Neural crest cell (in vitro differentiated cells): ENCODE results near the gene IMPDH1. TPM values are rescaled to one million over a fixed set of nuclear protein-coding genes. Genes with fewer than 3 reads are reported as not detected.

Experiments used
- DNase-seq: peaks from one replicate; pipeline ENCODE4 v3.0.0; 2021; ENCODE audit warnings: low read depth, mixed read lengths, low spot score
- H3K27ac Mint-ChIP-seq: one replicate; pipeline ENCODE4 v1.8.0; 2021; ENCODE audit warnings: mild to moderate bottlenecking, mixed read lengths; ENCODE audit not compliant: unreplicated experiment
- H3K27me3 Mint-ChIP-seq: 2 replicates; pipeline ENCODE4 v1.8.0; 2021; ENCODE audit warnings: low read depth, mild to moderate bottlenecking, mixed read lengths
- H3K36me3 Mint-ChIP-seq: 2 replicates; pipeline ENCODE4 v1.8.0; 2021; ENCODE audit warnings: low read depth, mild to moderate bottlenecking, mixed read lengths
- H3K4me1 Mint-ChIP-seq: 2 replicates; pipeline ENCODE4 v1.8.0; 2021; ENCODE audit warnings: mixed read lengths
- H3K4me3 Mint-ChIP-seq: one replicate; pipeline ENCODE4 v1.8.0; 2021; ENCODE audit warnings: mild to moderate bottlenecking, mixed read lengths
- H3K9me3 Mint-ChIP-seq: 2 replicates; pipeline ENCODE4 v1.8.0; 2021; ENCODE audit warnings: mixed read lengths
- CTCF ChIP-seq: fragments of 200-600 bp; sonication (generic); conservative IDR thresholded peaks from 2 replicates; pipeline ENCODE4 v1.5.0; 2021; ENCODE audit warnings: antibody characterized with exemption, mild to moderate bottlenecking
- total RNA-seq: library from RNA; stranded (reverse); gene quantifications from 2 replicates; pipeline ENCODE4 v1.2.1, GENCODE V29; 2021

Gene IMPDH1
- total RNA-seq, 1 donor from 2014 or later, result 56.7 TPM

- H3K4me3 Mint-ChIP-seq, result no peak overlapping the region
- H3K27me3 Mint-ChIP-seq, result no peaks in the 10 kb centered on the region
- TF ChIP-seq CTCF, result no peak
- H3K27ac Mint-ChIP-seq, result peak overlapping the region; percentile 78
- DNase-seq, result no peak
- peaks cover 3% of the 10 kb centered on the region for H3K9me3 Mint-ChIP-seq
- H3K4me1 Mint-ChIP-seq, result peaks cover 17% of the 10 kb centered on the region
- H3K36me3 Mint-ChIP-seq, result no peaks in the 10 kb centered on the region
Observed at GRCh38 chr7:128378637-128379036, 31.1 kb downstream of the IMPDH1 start.

GRCh38 chr7:128376077-128376476 is 33.7 kb downstream of the IMPDH1 start:
- Mint-ChIP-seq H3K27ac (no peak overlapping the region), H3K4me3 (no peak overlapping the region), H3K36me3 (no peaks in the 10 kb centered on the region), H3K27me3 (peaks cover 5% of the 10 kb centered on the region), H3K9me3 (peaks cover 3% of the 10 kb centered on the region), H3K4me1 (peaks cover 7% of the 10 kb centered on the region)
- no peak for DNase-seq
- TF ChIP-seq CTCF, result no peak

- no peaks in the 10 kb centered on the region for H3K4me1 Mint-ChIP-seq
- H3K36me3 Mint-ChIP-seq, result no peaks in the 10 kb centered on the region
- peaks cover 3% of the 10 kb centered on the region for H3K9me3 Mint-ChIP-seq
- DNase-seq, result no peak
- TF ChIP-seq CTCF, result no peak
- no peak overlapping the region for H3K4me3 Mint-ChIP-seq
- H3K27me3 Mint-ChIP-seq, result peaks cover 9% of the 10 kb centered on the region
- H3K27ac Mint-ChIP-seq, result no peak overlapping the region
Observed at GRCh38 chr7:128374041-128374440, 35.7 kb downstream of the IMPDH1 start.

GRCh38 chr7:128373606-128374005 is 36.2 kb downstream of the IMPDH1 start:
- H3K4me3 Mint-ChIP-seq, result no peak overlapping the region
- no peaks in the 10 kb centered on the region for H3K4me1 Mint-ChIP-seq
- DNase-seq, result no peak
- TF ChIP-seq CTCF, result no peak
- H3K9me3 Mint-ChIP-seq, result peaks cover 3% of the 10 kb centered on the region
- H3K27ac Mint-ChIP-seq, result no peak overlapping the region
- peaks cover 9% of the 10 kb centered on the region for H3K27me3 Mint-ChIP-seq
- no peaks in the 10 kb centered on the region for H3K36me3 Mint-ChIP-seq

- TF ChIP-seq CTCF, result no peak
- Mint-ChIP-seq H3K4me1 (no peaks in the 10 kb centered on the region), H3K36me3 (no peaks in the 10 kb centered on the region), H3K27ac (no peak overlapping the region), H3K4me3 (no peak overlapping the region), H3K9me3 (no peaks in the 10 kb centered on the region), H3K27me3 (peaks cover 32% of the 10 kb centered on the region)
- DNase-seq, result no peak
Observed at GRCh38 chr7:128370491-128370890, 39.3 kb downstream of the IMPDH1 start.

GRCh38 chr7:128366986-128367385 is 42.8 kb downstream of the IMPDH1 start:
- Mint-ChIP-seq H3K9me3 (no peaks in the 10 kb centered on the region), H3K36me3 (no peaks in the 10 kb centered on the region), H3K4me1 (peaks cover 3% of the 10 kb centered on the region), H3K27ac (no peak overlapping the region), H3K4me3 (no peak overlapping the region), H3K27me3 (peaks cover 62% of the 10 kb centered on the region)
- no peak for TF ChIP-seq CTCF
- no peak for DNase-seq
